ENCODE data around the gene CNTNAP2. TPM values are rescaled to one million over a fixed set of nuclear protein-coding genes. Genes with fewer than 3 reads are reported as not detected.

Gene CNTNAP2
- total and polyA plus RNA-seq, 12 donors = 0.07 to 0.77 (median 0.24) TPM

DNA sequence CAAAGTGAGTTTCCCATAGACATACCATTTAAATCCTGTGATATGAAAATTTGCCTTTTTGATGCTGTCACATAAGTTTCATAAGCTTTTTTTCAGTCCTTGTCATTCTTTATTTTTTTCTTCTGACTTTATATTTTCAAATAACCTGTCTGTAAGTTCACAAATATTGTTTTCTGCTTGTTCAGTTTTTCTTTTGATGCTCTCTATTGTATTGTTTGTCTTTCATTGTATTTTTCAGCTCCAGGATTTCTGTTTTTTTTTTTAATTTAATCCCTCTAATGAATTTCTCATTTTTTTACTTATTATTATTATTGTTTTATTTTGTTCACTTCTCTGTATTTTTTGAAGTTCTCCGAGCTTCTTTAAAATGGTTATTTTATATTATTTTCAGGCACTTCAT lies 623.4 kb downstream of the CNTNAP2 start:
- no peaks in the 10 kb centered on the region for H3K36me3 ChIP-seq
- H3K27me3 ChIP-seq = no peaks in the 10 kb centered on the region
- H3K4me1 ChIP-seq = no peaks in the 10 kb centered on the region
- ATAC-seq (no peak), DNase-seq (no peak)
- 91 to 98% methylated on average over 1 of the region's 1 CpG for WGBS, 2 donors
- intact Hi-C loops (cut with DNase I) = loop anchor here in 1 of 10 donors (10.0 kb wide), 2 partner anchors 55 to 675 kb away; no protein-coding TSS in a partner anchor
- no peak overlapping the region for H3K4me3 ChIP-seq
- H3K9me3 ChIP-seq = peaks cover 0 to 64% (median 23%) of the 10 kb centered on the region in 11 donors
- TF ChIP-seq, protein P1, sequence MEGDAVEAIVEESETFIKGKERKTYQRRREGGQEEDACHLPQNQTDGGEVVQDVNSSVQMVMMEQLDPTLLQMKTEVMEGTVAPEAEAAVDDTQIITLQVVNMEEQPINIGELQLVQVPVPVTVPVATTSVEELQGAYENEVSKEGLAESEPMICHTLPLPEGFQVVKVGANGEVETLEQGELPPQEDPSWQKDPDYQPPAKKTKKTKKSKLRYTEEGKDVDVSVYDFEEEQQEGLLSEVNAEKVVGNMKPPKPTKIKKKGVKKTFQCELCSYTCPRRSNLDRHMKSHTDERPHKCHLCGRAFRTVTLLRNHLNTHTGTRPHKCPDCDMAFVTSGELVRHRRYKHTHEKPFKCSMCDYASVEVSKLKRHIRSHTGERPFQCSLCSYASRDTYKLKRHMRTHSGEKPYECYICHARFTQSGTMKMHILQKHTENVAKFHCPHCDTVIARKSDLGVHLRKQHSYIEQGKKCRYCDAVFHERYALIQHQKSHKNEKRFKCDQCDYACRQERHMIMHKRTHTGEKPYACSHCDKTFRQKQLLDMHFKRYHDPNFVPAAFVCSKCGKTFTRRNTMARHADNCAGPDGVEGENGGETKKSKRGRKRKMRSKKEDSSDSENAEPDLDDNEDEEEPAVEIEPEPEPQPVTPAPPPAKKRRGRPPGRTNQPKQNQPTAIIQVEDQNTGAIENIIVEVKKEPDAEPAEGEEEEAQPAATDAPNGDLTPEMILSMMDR (IDR thresholded peaks at IDR 0.05) = no peak
- H3K27ac ChIP-seq = no peak overlapping the region

DNA sequence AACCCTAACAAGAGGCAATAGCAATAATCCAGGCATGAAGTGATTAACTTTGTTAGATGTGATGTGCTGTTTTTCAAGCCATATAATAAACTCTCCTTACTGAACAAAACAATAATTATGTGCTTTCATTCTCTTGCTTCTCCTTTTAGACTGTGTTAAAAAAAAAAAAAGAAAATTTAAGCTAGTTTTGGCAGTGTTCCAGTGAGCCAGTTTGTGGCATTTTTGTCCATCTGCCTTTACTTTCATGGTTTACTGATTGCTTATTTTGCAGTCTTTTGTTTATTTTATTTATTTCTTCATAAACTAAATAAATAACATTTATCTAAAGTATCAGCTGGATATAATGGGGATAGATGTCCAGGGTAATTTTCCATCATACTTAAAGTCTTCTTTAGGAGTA lies 625.3 kb downstream of the CNTNAP2 start:
- no peaks in the 10 kb centered on the region for H3K4me1 ChIP-seq
- H3K36me3 ChIP-seq = no peaks in the 10 kb centered on the region
- ATAC-seq (no peak), DNase-seq (no peak)
- no peak overlapping the region for H3K27ac ChIP-seq
- intact Hi-C loops (cut with DNase I) = loop anchor here in 1 of 10 donors (10.0 kb wide), 2 partner anchors 57 to 677 kb away; no protein-coding TSS in a partner anchor
- TF ChIP-seq, protein P1 (IDR thresholded peaks at IDR 0.05) = no peak
- no peak overlapping the region for H3K4me3 ChIP-seq
- no peaks in the 10 kb centered on the region for H3K27me3 ChIP-seq
- H3K9me3 ChIP-seq = peaks cover 0 to 59% (median 23%) of the 10 kb centered on the region in 11 donors

DNA sequence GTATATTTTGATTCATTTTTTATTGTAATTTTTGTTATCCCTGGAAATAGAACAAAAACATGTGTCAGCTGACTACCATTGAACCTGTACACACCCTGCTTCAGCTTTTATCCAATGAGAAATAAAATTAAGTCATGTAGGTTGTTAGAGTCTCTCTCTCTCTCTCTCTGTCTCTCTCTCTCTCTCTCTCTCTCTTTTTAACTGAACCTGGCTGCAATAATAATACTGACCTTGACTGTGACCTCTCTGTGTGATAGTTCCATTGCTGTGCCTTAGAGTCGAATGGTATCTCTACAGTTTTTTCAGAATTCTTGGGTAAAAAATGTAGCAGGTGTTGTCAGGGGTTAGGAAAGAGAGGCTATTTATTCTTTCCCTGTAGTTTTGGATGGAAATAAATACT lies 637.8 kb downstream of the CNTNAP2 start:
- no peak for DNase-seq
- Histone ChIP-seq H3K4me1 (no peaks in the 10 kb centered on the region), H3K36me3 (no peaks in the 10 kb centered on the region), H3K4me3 (no peak overlapping the region), H3K9me3 (peaks cover 0 to 23% (median 0%) of the 10 kb centered on the region in 11 donors), H3K27me3 (no peaks in the 10 kb centered on the region), H3K27ac (no peak overlapping the region)
- TF ChIP-seq, protein P1 (IDR thresholded peaks at IDR 0.05) = no peak
- WGBS, 2 donors = 38 to 50% methylated on average over 1 of the region's 1 CpG
- intact Hi-C loops (cut with DNase I) = no loop called here
- no peak for ATAC-seq

DNA sequence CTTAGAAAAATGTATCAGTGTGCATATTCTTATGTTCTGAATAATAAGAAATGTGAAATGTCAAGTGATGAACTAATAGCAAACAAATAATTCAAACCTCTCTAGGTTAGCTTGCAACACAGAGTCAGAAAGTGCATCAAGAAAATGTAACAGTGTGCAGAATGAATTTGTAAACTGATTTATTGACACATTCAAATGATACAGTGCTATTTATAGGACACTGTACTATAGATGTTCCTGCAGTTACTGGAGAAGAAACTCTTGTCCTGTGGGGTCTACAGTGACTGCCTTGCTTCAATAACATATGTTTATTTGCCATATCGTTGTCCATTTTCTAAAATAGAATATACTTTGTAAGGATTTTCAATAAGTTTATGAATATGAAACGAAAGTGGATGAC lies 639.0 kb downstream of the CNTNAP2 start:
- no peak for DNase-seq
- H3K27me3 ChIP-seq = no peaks in the 10 kb centered on the region
- TF ChIP-seq, protein P1 (IDR thresholded peaks at IDR 0.05) = no peak

More for the DNA sequence above, 639.0 kb downstream of the CNTNAP2 start:
- no peak overlapping the region for H3K27ac ChIP-seq
- H3K36me3 ChIP-seq = no peaks in the 10 kb centered on the region
- 74 to 79% methylated on average over 2 of the region's 2 CpGs for WGBS, 2 donors
- H3K9me3 ChIP-seq = peaks cover 0 to 31% (median 0%) of the 10 kb centered on the region in 11 donors
- no peaks in the 10 kb centered on the region for H3K4me1 ChIP-seq
- no peak overlapping the region for H3K4me3 ChIP-seq
- intact Hi-C loops (cut with DNase I) = no loop called here
- no peak for ATAC-seq

All from heart right ventricle (tissue), 16 donors.